Measurements from ENCODE around the gene CXCL17. TPM values are rescaled to one million over a fixed set of nuclear protein-coding genes. Genes with fewer than 3 reads are reported as not detected.

CXCL17 gene
- total RNA-seq, 1 experiment from 2014 or later, result 0.32 TPM

DNA sequence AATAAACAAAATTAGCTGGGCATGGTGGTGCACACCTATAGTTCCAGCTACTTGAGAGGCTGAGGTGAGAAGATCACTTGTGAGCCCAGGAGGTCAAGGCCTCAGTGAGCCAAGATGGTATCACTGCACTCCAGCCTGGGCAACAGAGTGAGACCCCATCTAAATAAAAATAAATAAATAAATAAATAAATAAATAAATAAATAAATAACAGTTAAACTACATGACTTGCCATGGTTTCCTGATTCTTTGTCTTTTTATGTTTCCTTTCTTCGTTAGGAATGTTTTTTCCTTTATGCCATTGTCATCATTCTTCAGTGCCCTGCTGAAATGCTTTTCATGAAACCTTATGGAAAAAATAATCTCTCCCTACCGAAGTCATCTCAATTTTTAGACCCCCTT, 35.2 kb upstream of the CXCL17 start:
- no peaks in the 10 kb centered on the region for H4K20me1 ChIP-seq (ENCODE audit: insufficient read depth)
- H3K4me1 ChIP-seq (ENCODE audit: control insufficient read depth in 1 of 2, insufficient read depth in 2 of 2, low read length in 2 of 2), result no peaks in the 10 kb centered on the region
- CTCF ChIA-PET, result no interaction called here
- no peaks in the 10 kb centered on the region for H3K27me3 ChIP-seq (ENCODE audit: insufficient read depth, low read length)
- no TSS peak for BruUV-seq (replicated peaks)
- no peak overlapping the region for H2AFZ ChIP-seq (ENCODE audit: low read depth, low read length, poor library complexity, severe bottlenecking)
- H3K79me2 ChIP-seq (ENCODE audit: insufficient read depth, low read length), result no peaks in the 10 kb centered on the region
- H3K9ac ChIP-seq (ENCODE audit: low read length), result no peak overlapping the region
- POLR2A ChIA-PET, result no interaction called here
- H3K9me3 ChIP-seq (ENCODE audit: control insufficient read depth in 1 of 2, insufficient read depth in 1 of 2, low read depth in 1 of 2, low read length in 2 of 2), result no peaks in the 10 kb centered on the region
- DNase-seq (ENCODE audit: low read depth, low spot score) (no peak), ATAC-seq (no peak)
- intact Hi-C loops (cut with micrococcal nuclease), result no loop called here
- RAD21 ChIA-PET (ENCODE audit: low non-redundant PET in 1 of 2, low total read pairs in 2 of 2, uncharacterized antibody in 2 of 2, unreplicated experiment in 2 of 2), result no interaction called here
- H3K9me2 ChIP-seq (ENCODE audit: insufficient read depth), result no peaks in the 10 kb centered on the region
- no peak overlapping the region for H3K4me3 ChIP-seq (replicated peaks in 1 of 2; ENCODE audit: low read depth in 1 of 2, low read length in 2 of 2)
- no peak for TF ChIP-seq SRF (IDR thresholded peaks at IDR 0.05; ENCODE audit: low read depth)
- TF ChIP-seq POLR2A (IDR thresholded peaks at IDR 0.05; ENCODE audit: borderline replicate concordance, extremely low read depth, insufficient read depth, insufficient read length), result no peak
- no peak for TF ChIP-seq YY1 (IDR thresholded peaks at IDR 0.05; ENCODE audit: extremely low read depth, insufficient replicate concordance, low read depth, low read length)
- TF ChIP-seq RAD21 (IDR thresholded peaks at IDR 0.05; ENCODE audit: low read depth), result no peak
- H3K4me2 ChIP-seq (ENCODE audit: low read length), result no peak overlapping the region
- no peak overlapping the region for H3K27ac ChIP-seq (ENCODE audit: low read depth, low read length)
- H3K36me3 ChIP-seq (ENCODE audit: control insufficient read depth in 1 of 2, insufficient read depth in 2 of 2, low read length in 2 of 2), result no peaks in the 10 kb centered on the region

- no TSS peak for BruUV-seq (replicated peaks)
- no peaks in the 10 kb centered on the region for H3K36me3 ChIP-seq (ENCODE audit: control insufficient read depth in 1 of 2, insufficient read depth in 2 of 2, low read length in 2 of 2)
- no peak overlapping the region for H2AFZ ChIP-seq (ENCODE audit: low read depth, low read length, poor library complexity, severe bottlenecking)
- POLR2A ChIA-PET, result no interaction called here
- no peak overlapping the region for H3K4me2 ChIP-seq (ENCODE audit: low read length)
- DNase-seq (ENCODE audit: low read depth, low spot score) (no peak), ATAC-seq (no peak)
- RAD21 ChIA-PET (ENCODE audit: low non-redundant PET in 1 of 2, low total read pairs in 2 of 2, uncharacterized antibody in 2 of 2, unreplicated experiment in 2 of 2), result no interaction called here
- CTCF ChIA-PET, result no interaction called here
- intact Hi-C loops (cut with micrococcal nuclease), result no loop called here
- H3K27me3 ChIP-seq (ENCODE audit: insufficient read depth, low read length), result no peaks in the 10 kb centered on the region
- H3K27ac ChIP-seq (ENCODE audit: low read depth, low read length), result no peak overlapping the region
- H3K4me1 ChIP-seq (ENCODE audit: control insufficient read depth in 1 of 2, insufficient read depth in 2 of 2, low read length in 2 of 2), result peaks cover 4 to 5% of the 10 kb centered on the region in 2 experiments; a peak in 3 of 4 replicates
- no peaks in the 10 kb centered on the region for H4K20me1 ChIP-seq (ENCODE audit: insufficient read depth)
- H3K9me3 ChIP-seq (ENCODE audit: control insufficient read depth in 1 of 2, insufficient read depth in 1 of 2, low read depth in 1 of 2, low read length in 2 of 2), result no peaks in the 10 kb centered on the region
- H3K4me3 ChIP-seq (replicated peaks in 1 of 2; ENCODE audit: low read depth in 1 of 2, low read length in 2 of 2), result no peak overlapping the region
- no peaks in the 10 kb centered on the region for H3K9me2 ChIP-seq (ENCODE audit: insufficient read depth)
- H3K79me2 ChIP-seq (ENCODE audit: insufficient read depth, low read length), result no peaks in the 10 kb centered on the region
- no peak overlapping the region for H3K9ac ChIP-seq (ENCODE audit: low read length)
- no peak for TF ChIP-seq SP1 (IDR thresholded peaks at IDR 0.05; ENCODE audit: low read depth)
- TF ChIP-seq, protein P1, sequence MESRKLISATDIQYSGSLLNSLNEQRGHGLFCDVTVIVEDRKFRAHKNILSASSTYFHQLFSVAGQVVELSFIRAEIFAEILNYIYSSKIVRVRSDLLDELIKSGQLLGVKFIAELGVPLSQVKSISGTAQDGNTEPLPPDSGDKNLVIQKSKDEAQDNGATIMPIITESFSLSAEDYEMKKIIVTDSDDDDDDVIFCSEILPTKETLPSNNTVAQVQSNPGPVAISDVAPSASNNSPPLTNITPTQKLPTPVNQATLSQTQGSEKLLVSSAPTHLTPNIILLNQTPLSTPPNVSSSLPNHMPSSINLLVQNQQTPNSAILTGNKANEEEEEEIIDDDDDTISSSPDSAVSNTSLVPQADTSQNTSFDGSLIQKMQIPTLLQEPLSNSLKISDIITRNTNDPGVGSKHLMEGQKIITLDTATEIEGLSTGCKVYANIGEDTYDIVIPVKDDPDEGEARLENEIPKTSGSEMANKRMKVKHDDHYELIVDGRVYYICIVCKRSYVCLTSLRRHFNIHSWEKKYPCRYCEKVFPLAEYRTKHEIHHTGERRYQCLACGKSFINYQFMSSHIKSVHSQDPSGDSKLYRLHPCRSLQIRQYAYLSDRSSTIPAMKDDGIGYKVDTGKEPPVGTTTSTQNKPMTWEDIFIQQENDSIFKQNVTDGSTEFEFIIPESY (IDR thresholded peaks at IDR 0.05; ENCODE audit: extremely low read depth, insufficient replicate concordance, low read length), result no peak
- TF ChIP-seq EGR1 (IDR thresholded peaks at IDR 0.05; ENCODE audit: low read depth), result no peak
- no peak for TF ChIP-seq ZFX (IDR thresholded peaks at IDR 0.05)
- TF ChIP-seq SIN3A (IDR thresholded peaks at IDR 0.05; ENCODE audit: low read depth), result no peak
- TF ChIP-seq CBX3 (IDR thresholded peaks at IDR 0.05; ENCODE audit: low read depth), result no peak
- TF ChIP-seq SRF (IDR thresholded peaks at IDR 0.05; ENCODE audit: low read depth), result no peak
- TF ChIP-seq REST (IDR thresholded peaks at IDR 0.05; ENCODE audit: low read depth), result no peak
- no peak for TF ChIP-seq POLR2A (IDR thresholded peaks at IDR 0.05; ENCODE audit: borderline replicate concordance, extremely low read depth, insufficient read depth, insufficient read length)
- no peak for TF ChIP-seq CTCF (IDR thresholded peaks at IDR 0.05 in 2 of 3, conservative IDR thresholded peaks at IDR 0.05 in 1 of 3; ENCODE audit: borderline replicate concordance in 1 of 3, insufficient read depth in 1 of 3, low read depth in 2 of 3, low read length in 2 of 3)
- TF ChIP-seq YY1 (IDR thresholded peaks at IDR 0.05; ENCODE audit: extremely low read depth, insufficient replicate concordance, low read depth, low read length), result no peak
- TF ChIP-seq ELF1 (IDR thresholded peaks at IDR 0.05; ENCODE audit: borderline replicate concordance, low read depth), result no peak
Measured at GRCh38 chr19:42477117-42477516, 34.4 kb upstream of the CXCL17 start.

All from HCT116 (cell line).